Activated naive CD4-positive, alpha-beta T cell treated with anti-CD3 and anti-CD28 coated beads, Interleukin-2, amount 50 U/mL, for 72 hours (primary cell): ENCODE results near the gene METRN. TPM values are rescaled to one million over a fixed set of nuclear protein-coding genes. Genes with fewer than 3 reads are reported as not detected.
"Not testable (repeated sequence)": the region's sequence is repeated elsewhere in the genome, so short reads cannot be mapped to it uniquely, and the experiment has no call there.

Source experiments
- ATAC-seq, 2 donors: fragments of 150-1000 bp; cut with Tn5 transposase; 2 replicates each; pipeline ENCODE4 v1.10.0; 2021; ENCODE audit warnings: mild to moderate bottlenecking in 2 of 2, moderate library complexity in 2 of 2
- DNase-seq, 2 donors: peaks; one replicate each; pipeline ENCODE4 v3.0.0; 2021 to 2022; ENCODE audit warnings: low spot score in 2 of 2
- H3K27ac Mint-ChIP-seq, 2 donors: one replicate each; pipeline ENCODE4 v1.8.0; 2022; ENCODE audit warnings: mild to moderate bottlenecking in 2 of 2, mixed read lengths in 2 of 2
- H3K36me3 Mint-ChIP-seq, 2 donors: one replicate each; pipeline ENCODE4 v1.8.0; 2022; ENCODE audit warnings: mixed read lengths in 2 of 2
- H3K9me3 Mint-ChIP-seq, 2 donors: one replicate each; pipeline ENCODE4 v1.8.0; 2022; ENCODE audit warnings: mixed read lengths in 2 of 2
- total RNA-seq, 2 donors: library from RNA; stranded (reverse); gene quantifications; one replicate each; pipeline ENCODE4 v1.2.3, GENCODE V29; 2022

METRN gene
- total RNA-seq, 2 donors from 2014 or later, result 10.1 to 14.7 TPM

DNA sequence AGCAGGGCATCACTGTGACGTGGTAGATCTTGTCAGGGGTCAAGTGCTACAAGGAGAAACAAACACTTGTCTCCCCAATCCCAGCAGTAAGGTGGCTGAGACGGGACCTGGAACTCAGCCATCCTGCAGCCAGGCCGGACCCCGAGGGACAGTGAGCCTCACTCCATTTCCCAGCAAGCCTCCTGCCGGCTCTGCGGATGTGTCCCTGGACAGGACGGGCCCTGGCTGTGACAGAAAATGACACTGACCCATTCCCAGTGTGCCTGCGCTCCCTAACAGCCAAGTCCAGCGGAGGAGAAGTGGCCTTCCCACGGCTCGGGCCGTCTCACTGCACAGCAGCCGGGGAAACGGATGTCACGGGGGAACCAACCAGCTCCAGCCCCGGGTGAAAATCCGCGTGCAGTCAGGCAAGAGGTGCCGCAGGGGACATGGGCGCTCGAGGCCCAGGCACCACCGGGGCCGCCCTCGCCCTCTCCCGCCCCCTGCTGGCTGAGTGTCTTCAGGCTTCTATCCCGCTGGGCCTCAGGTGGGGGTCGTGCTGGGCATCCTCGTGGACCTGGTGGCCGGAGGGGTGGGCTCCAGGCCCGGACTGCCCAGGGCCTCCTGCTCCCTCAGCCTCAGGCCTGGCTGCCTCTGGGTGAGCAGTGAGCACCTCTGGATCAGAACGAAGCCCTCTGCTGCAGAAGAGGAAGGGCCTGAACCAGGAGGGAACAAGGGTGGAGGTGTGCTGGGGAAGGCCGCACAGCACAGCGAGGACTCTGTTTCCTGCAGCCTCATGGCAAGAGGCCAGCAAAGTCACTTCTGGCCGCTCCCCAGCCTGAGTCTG is 18.7 kb downstream of the METRN start:
- H3K27ac Mint-ChIP-seq, result no peak overlapping the region
- H3K36me3 Mint-ChIP-seq, result peaks cover 10 to 22% of the 10 kb centered on the region in 2 donors
- H3K9me3 Mint-ChIP-seq, result no peaks in the 10 kb centered on the region
- peak in 1 of 2 donors; percentile 68 for DNase-seq
- ATAC-seq, result no peak

DNA sequence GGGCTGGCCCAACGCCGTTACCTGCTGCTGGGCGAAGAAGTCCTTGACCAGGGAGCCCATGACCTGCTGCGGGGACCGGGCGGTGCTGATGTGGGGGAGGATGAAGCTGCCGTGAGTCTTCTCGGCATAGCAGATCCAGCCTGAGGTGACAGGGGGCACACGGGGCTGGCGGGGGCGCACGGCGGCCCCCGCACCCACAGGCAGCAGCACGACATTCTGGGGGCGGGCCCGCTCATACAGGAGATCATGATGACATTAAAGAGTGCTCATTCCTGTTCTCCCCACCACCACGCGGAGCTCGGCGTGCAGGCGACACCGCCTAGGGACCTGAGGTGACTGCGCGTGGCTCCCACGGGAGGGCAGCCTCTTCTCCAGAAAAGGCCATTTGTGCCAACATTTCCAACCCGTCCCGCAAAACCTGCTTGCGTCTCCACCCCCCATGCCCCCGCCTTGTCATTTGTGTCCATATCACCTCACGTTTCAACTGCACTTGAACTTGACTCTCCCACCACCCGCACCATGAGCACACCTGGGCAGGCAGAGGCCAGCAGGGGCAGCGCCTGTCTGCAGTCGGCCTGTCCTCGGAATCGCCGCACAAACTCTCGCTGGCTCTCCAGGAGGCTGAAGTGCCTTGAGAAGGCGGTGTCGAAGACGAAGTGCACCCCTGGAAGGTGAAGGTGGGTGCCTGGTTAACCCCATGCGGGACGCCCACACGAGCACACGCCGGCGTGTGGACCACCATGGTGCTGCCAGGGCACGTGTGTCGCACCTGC is 19.5 kb downstream of the METRN start:
- H3K36me3 Mint-ChIP-seq, result peaks cover 10 to 23% of the 10 kb centered on the region in 2 donors
- no peak for DNase-seq
- ATAC-seq, result no peak

DNA sequence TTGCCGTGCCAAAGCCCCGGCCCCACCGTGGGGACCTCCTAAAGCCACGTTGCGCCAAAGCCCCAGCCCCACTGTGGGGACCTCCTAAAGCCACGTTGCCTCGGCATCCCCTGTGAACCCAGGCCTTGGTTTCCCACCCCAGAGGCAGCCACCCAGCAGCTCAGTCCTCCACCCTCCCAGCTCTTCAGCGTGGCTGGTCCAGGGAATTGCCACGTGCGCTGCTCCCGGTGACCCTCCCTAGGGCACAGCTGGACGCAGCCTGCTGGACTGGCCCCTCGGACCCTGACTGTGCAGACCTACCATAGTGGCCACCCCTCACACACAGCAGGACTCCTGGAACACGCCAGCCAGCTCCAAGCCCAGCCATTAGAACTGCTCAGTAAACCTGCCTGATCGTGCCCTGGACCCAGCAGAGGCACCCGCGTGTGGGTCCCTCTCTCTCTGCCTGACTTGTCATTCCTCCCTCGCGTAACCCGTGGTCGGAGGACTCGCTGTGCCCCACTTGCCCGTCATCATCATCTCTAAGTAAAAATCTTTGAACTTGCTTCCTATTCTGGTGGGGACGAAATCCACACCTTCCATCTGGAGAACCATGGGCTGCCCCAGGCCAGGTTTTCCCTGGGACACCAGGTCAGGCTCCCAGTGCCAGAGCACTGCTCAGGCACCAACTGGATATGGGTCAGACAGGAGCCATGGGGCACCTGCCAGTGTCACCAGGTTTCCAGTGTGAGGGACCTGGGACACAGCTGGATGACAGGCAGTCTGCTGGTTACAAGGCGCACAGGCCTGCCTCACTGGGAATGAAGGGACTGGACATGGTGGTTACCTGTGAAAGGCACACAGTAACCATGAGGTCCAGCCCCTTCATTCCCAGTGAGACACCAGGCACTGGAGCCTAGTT is 20.3 kb downstream of the METRN start:
- Mint-ChIP-seq H3K27ac (peak overlapping the region; percentile 65 to 90), H3K36me3 (peaks cover 10 to 27% of the 10 kb centered on the region in 2 donors), H3K9me3 (no peaks in the 10 kb centered on the region)
- ATAC-seq, result no peak
- DNase-seq, result no peak

More for the DNA sequence above, 19.5 kb downstream of the METRN start:
- Mint-ChIP-seq H3K27ac (no peak overlapping the region), H3K9me3 (no peaks in the 10 kb centered on the region)

GRCh38 chr16:735982-736453 is 21.1 kb downstream of the METRN start:
- H3K36me3 Mint-ChIP-seq, result peaks cover 10 to 27% of the 10 kb centered on the region in 2 donors
- H3K9me3 Mint-ChIP-seq, result no peaks in the 10 kb centered on the region
- ATAC-seq (peak; percentile 78 to 92), DNase-seq (peak; percentile 57 to 74)
- peak overlapping the region; percentile 53 to 90 for H3K27ac Mint-ChIP-seq

GRCh38 chr16:736936-737481 is 22.1 kb downstream of the METRN start:
- ATAC-seq, result no peak

DNA sequence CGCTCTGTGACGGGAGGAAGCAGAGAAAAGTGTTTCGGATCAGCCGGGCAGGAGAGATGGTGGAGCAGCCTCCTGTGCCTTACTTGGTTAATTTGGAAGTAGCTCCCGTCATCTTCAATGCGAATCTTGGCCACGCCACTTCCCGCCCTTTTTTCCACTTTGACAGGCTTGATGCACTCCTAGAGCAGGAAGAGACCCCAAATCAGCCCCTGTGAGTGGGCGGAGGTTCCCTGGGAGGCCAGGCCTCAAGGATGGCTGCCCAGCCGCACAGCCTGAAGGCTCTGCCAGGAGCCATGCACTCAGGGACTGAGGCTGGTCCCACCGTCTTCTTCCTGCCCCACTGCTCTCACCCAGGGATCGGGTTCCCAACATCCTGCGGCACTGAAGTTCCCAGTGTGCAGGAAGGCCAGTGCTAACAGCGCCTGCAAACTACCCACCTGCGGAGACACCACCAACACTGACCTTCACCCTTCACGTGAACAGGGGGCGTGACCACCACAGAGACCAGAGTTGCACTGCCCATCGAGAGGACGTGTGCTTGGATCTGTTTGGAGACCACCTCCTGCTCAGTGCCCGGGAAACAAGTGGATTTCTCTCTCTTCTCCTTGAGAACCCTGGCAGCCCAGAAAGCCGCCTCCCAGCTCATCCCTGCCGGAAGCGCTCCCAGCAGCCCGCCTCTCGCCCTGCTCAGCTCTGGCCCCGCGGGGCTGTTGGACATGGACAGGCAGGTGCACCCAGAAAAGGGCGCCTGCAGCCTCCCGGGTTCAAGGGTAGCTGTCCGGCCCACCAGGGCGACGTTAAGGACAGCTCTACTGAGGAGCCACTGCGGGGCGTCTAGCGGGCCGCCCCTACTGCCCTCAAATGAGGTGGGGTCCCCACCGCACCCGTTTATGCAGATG is 24.9 kb downstream of the METRN start:
- H3K27ac Mint-ChIP-seq, result peak overlapping the region; percentile 50 to 85
- H3K9me3 Mint-ChIP-seq, result no peaks in the 10 kb centered on the region
- H3K36me3 Mint-ChIP-seq, result peaks cover 10 to 27% of the 10 kb centered on the region in 2 donors
- DNase-seq (no peak), ATAC-seq (no peak)

More at GRCh38 chr16:736936-737481, 22.1 kb downstream of the METRN start:
- Mint-ChIP-seq H3K27ac (peak overlapping the region in 1 of 2 donors; percentile 74), H3K9me3 (no peaks in the 10 kb centered on the region), H3K36me3 (peaks cover 10 to 27% of the 10 kb centered on the region in 2 donors)
- no peak for DNase-seq

- peaks cover 8 to 24% of the 10 kb centered on the region in 2 donors for H3K36me3 Mint-ChIP-seq
- peak overlapping the region in 1 of 2 donors; percentile 85 for H3K27ac Mint-ChIP-seq
- ATAC-seq (peak in 1 of 2 donors; percentile 5), DNase-seq (no peak)
- H3K9me3 Mint-ChIP-seq, result no peaks in the 10 kb centered on the region
These were observed 25.5 kb downstream of the METRN start for GRCh38 chr16:740459-740763.

DNA sequence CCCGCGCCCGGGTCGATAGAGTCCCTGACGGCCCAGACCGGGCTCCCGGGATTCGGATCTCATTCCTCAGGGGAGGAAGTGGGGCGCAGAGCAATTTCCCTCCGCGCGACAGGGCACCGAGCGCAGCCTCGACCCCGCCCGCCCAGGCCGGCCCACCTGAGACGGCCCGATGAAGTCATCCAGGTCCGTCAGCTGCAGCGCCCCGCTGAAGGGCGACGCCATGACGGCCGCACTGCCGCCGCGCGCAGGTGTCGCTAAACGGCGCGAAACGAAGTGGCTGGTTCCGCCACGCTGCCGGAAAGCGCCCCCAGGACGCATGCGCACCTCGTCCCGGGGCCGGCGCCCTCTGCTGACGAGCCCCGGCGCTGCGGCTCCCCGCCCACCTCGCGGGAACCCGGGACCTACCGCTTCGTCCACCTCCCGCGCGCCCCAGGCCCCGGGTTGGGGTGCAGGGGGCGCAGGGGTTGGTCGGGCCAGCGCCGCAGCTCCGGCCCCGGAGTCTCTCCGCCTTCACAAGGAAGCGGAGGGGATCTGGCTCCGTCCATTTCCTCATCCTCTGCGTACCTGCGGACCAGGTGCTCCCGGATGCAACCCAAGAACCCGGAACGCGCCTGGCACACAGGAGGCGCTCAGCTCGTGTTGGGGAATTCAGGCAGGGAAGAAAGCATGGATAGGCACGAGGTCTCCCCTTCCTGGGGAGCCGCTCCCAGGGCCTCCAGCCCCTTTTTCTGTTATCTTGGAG is 26.0 kb downstream of the METRN start, which contains the start of gene CIAO3:
Gene CIAO3 (minus strand): TSS at position 234 of the 742 bp plus-strand sequence. CDS start 12 bp downstream, at position 222.
- DNase-seq, result peak; percentile 95 to 97
- ATAC-seq, result peak; percentile 72 to 77
- H3K9me3 Mint-ChIP-seq, result no peaks in the 10 kb centered on the region
- H3K36me3 Mint-ChIP-seq, result peaks cover 5 to 21% of the 10 kb centered on the region in 2 donors
- H3K27ac Mint-ChIP-seq, result peak within 1 kb of the TSS; percentile 50 to 85

DNA sequence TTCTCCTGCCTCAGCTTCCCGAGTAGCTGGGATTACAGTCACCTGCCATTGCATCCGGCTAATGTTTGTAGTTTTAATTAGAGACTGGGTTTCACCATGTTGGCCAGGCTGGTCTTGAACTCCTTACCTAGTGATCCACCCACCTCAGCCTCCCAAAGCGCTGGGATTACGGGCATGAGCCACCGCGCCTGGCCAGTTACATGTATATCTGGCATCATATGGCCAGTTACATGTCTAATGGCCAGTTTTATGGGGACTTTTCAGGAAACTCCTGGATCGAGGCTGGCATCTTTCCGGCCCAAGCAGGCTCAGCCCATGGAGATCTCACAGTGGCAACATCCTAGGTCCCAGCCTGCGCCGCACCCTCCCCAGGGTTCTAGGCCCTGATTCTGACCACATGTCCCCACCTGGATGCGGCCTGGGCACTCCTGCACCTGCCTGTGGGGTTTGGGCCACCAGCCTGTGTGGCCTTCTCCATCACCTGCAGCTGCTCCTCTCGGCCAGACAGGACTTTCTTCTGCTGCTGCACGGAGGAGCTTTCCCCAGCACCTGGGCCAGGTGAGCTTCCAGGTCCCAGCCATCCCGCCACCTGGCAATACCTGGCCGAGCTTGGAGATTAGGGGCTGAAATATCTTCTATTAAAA is 27.2 kb downstream of the METRN start:
- Mint-ChIP-seq H3K36me3 (peaks cover 5 to 16% of the 10 kb centered on the region in 2 donors), H3K9me3 (no peaks in the 10 kb centered on the region), H3K27ac (peak overlapping the region; percentile 50 to 85)
- DNase-seq (no peak), ATAC-seq (no peak)

GRCh38 chr16:742894-743293 is 28.0 kb downstream of the METRN start:
- ATAC-seq, DNase-seq: not testable (repeated sequence)

DNA sequence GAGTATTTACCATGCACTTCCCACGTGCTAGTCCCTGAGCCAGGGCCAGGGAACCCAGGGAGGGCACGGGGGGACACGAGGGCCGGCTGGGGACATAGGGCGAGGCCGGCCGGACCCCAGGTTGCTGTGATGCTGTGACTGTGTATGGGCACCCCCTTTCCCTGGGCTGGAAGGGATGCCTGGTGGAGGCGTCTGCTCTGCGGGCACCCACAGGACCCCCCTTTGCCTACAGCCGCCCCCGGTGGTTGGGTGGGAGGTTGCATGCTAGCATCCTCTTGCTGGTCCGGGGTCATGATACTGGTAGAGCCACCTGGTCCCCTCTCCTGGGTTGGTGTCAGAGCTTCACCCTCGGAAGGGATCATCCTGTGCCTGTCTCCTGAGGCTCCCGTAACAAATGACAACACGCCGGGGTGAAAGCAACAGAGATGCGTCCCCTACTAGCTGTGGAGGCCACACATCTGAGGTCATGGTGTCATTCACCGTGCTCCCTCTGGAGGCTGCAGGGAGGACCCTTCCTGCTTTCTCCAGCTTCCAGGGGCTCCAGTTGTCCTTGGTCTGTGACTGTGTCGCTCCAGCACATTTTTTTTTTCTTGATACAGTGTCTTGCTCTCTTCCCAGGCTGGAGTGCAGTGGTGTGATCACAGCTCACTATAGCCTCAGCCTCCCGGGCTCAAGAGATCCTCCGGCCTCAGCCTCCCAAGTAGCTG is 29.0 kb downstream of the METRN start:
- DNase-seq (no peak), ATAC-seq (no peak)
- Mint-ChIP-seq H3K36me3 (peaks cover 0 to 6% of the 10 kb centered on the region in 2 donors), H3K9me3 (no peaks in the 10 kb centered on the region), H3K27ac (no peak overlapping the region)

More at GRCh38 chr16:742894-743293, 28.0 kb downstream of the METRN start:
- H3K9me3 Mint-ChIP-seq, H3K36me3 Mint-ChIP-seq: not testable (repeated sequence)
- peak overlapping the region in 1 of 2 donors; percentile 22 for H3K27ac Mint-ChIP-seq

GRCh38 chr16:745739-746138 is 30.8 kb downstream of the METRN start:
- no peak for ATAC-seq
- no peaks in the 10 kb centered on the region for H3K36me3 Mint-ChIP-seq

DNA sequence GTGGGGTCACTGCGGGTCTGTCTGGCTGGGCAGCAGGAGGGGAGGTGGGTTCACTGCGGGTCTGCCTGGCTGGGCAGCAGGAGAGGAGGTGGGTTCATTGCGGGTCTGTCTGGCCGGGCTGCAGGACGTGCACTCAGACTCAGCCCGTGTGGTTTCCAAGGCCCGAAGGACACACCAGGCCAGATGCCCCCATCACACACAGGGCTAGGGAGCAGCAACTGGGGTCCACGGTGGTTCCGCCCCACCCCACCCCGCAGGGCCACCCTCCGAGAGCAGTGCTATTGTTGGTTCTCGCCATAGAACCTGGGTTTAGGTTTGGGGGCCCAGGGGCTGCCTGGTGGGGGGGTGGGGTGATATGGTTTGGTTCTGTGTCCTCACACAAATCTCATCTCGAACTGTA is 31.7 kb downstream of the METRN start:
- Mint-ChIP-seq H3K36me3 (no peaks in the 10 kb centered on the region), H3K9me3 (no peaks in the 10 kb centered on the region), H3K27ac (no peak overlapping the region)
- DNase-seq (no peak), ATAC-seq (no peak)

More at GRCh38 chr16:745739-746138, 30.8 kb downstream of the METRN start:
- DNase-seq, result no peak
- Mint-ChIP-seq H3K9me3 (no peaks in the 10 kb centered on the region), H3K27ac (no peak overlapping the region)
